Activated CD4-positive, alpha-beta T cell treated with anti-CD3 and anti-CD28 coated beads, Interleukin-2, Interleukin-6, amounts not matched to agents 100 ng/mL and 50 ng/mL, durations not matched to agents 16 hours and 8 hours (primary cell): Measurements from ENCODE around the gene ESYT2.
A peak's percentile ranks its signal among the peaks of the same experiment; 100 is the strongest.
"Not testable (repeated sequence)": the region's sequence is repeated elsewhere in the genome, so short reads cannot be mapped to it uniquely, and the experiment has no call there.

Source experiments
- DNase-seq: peaks from one replicate; pipeline ENCODE4 v3.0.0-alpha.2; 2020

ESYT2 gene

GRCh38 chr7:158722574-158723237 lies 106.6 kb downstream of the ESYT2 start:
- DNase-seq: no peak

GRCh38 chr7:158720112-158720511 lies 109.2 kb downstream of the ESYT2 start:
- DNase-seq: no peak

GRCh38 chr7:158716802-158717201 lies 112.5 kb downstream of the ESYT2 start:
- DNase-seq: no peak

GRCh38 chr7:158710651-158711102 lies 118.6 kb downstream of the ESYT2 start:
- no peak for DNase-seq

- no peak for DNase-seq
Measured at GRCh38 chr7:158707610-158708009, 121.7 kb downstream of the ESYT2 start.

GRCh38 chr7:158706710-158707590 lies 122.4 kb downstream of the ESYT2 start:
- DNase-seq: no peak

GRCh38 chr7:158706273-158706704 lies 123.0 kb downstream of the ESYT2 start:
- DNase-seq: no peak

GRCh38 chr7:158705234-158705850 lies 124.0 kb downstream of the ESYT2 start:
- DNase-seq: no peak

- peak; percentile 99 for DNase-seq
Measured at GRCh38 chr7:158704524-158705233, 124.6 kb downstream of the ESYT2 start, which contains the start of gene NCAPG2. Gene NCAPG2 (minus strand): TSS chr7:158704804. CDS start chr7:158701899, 2,905 bp downstream.

- not testable (repeated sequence) for DNase-seq
Measured at GRCh38 chr7:158703679-158704523, 125.4 kb downstream of the ESYT2 start.

GRCh38 chr7:158702944-158703343 lies 126.4 kb downstream of the ESYT2 start:
- DNase-seq: no peak

GRCh38 chr7:158702196-158702595 lies 127.1 kb downstream of the ESYT2 start:
- DNase-seq: no peak

GRCh38 chr7:158700008-158700407 lies 129.3 kb downstream of the ESYT2 start:
- no peak for DNase-seq

GRCh38 chr7:158699341-158699740 lies 130.0 kb downstream of the ESYT2 start:
- DNase-seq: no peak

GRCh38 chr7:158698657-158699195 lies 130.6 kb downstream of the ESYT2 start:
- no peak for DNase-seq

GRCh38 chr7:158697597-158697996 lies 131.7 kb downstream of the ESYT2 start:
- not testable (repeated sequence) for DNase-seq

GRCh38 chr7:158695726-158696452 lies 133.4 kb downstream of the ESYT2 start:
- peak; percentile 39 for DNase-seq

- no peak for DNase-seq
Measured at GRCh38 chr7:158695056-158695455, 134.3 kb downstream of the ESYT2 start.

- DNase-seq: no peak
Measured at GRCh38 chr7:158694650-158695049, 134.7 kb downstream of the ESYT2 start.

- no peak for DNase-seq
Measured at GRCh38 chr7:158689488-158689887, 139.8 kb downstream of the ESYT2 start.

- no peak for DNase-seq
Measured at GRCh38 chr7:158687406-158687805, 141.9 kb downstream of the ESYT2 start.
